SK-N-SH (cell line): ENCODE measurements around the gene C16orf74. TPM values are rescaled to one million over a fixed set of nuclear protein-coding genes. Genes with fewer than 3 reads are reported as not detected.

Source experiments
- CTCF ChIA-PET: fragments of 300-600, 350-600 bp; formaldehyde crosslinking; extraction: SDS; loops from one replicate; lab custom pipeline; 2021; lab: Yijun Ruan, JAX
- POLR2A ChIA-PET: fragments of 350-600 bp; sonication (Branson Sonifier 250); formaldehyde crosslinking; extraction: SDS; loops from one replicate; lab custom pipeline; 2020; ENCODE audit warnings: antibody characterized with exemption, inconsistent platforms; lab: Yijun Ruan, JAX
- DNase-seq: peaks from one replicate; pipeline ENCODE4 v3.0.0; 2012
- H2AFZ ChIP-seq: fragments of 200-600 bp; sonication (generic); 2 replicates; pipeline ENCODE4 v1.8.1; 2016; ENCODE audit warnings: antibody characterized with exemption, mild to moderate bottlenecking, low read depth
- H3F3A ChIP-seq: fragments of 200-600 bp; sonication (generic); replicated peaks from 2 replicates; pipeline ENCODE3; 2016; ENCODE audit warnings: antibody characterized with exemption, mild to moderate bottlenecking; ENCODE audit not compliant: insufficient read depth
- H3K27ac ChIP-seq, 2 experiments: fragments of 200-500 bp in 1 of 2; fragments of 200-600 bp in 1 of 2; sonication (Bioruptor generic) in 1 of 2; sonication (generic), shearing (Covaris generic) in 1 of 2; 2 replicates each; pipeline versions ENCODE4 v1.5.1 to v1.6.1; 2014 to 2016; ENCODE audit warnings: low read depth in 2 of 2, inconsistent platforms in 1 of 2, low read length in 1 of 2, mild to moderate bottlenecking in 1 of 2, mixed read lengths in 1 of 2
- H3K27me3 ChIP-seq: fragments of 200-600 bp; sonication (generic), shearing (Covaris generic); 2 replicates; pipeline ENCODE4 v1.6.1; 2016; ENCODE audit warnings: mixed run types; ENCODE audit not compliant: insufficient read depth
- H3K36me3 ChIP-seq, 2 experiments: fragments of 200-500 bp in 1 of 2; fragments of 200-600 bp in 1 of 2; sonication (Bioruptor generic) in 1 of 2; sonication (generic) in 1 of 2; replicated peaks in 1 of 2; 2 replicates each; pipeline versions ENCODE3 to v1.5.1; 2014 to 2016; ENCODE audit warnings: low read length in 1 of 2, mild to moderate bottlenecking in 1 of 2; ENCODE audit not compliant: insufficient read depth in 2 of 2, control insufficient read depth in 1 of 2
- H3K4me1 ChIP-seq, 2 experiments: fragments of 200-500 bp in 1 of 2; fragments of 200-600 bp in 1 of 2; sonication (Bioruptor generic) in 1 of 2; sonication (generic), shearing (Covaris generic) in 1 of 2; 2 replicates each; pipeline versions ENCODE4 v1.5.1 to v1.6.1; 2014 to 2016; ENCODE audit warnings: low read depth in 1 of 2, low read length in 1 of 2, mixed run types in 1 of 2; ENCODE audit not compliant: insufficient read depth in 2 of 2, control insufficient read depth in 1 of 2
- H3K4me2 ChIP-seq: fragments of 200-600 bp; sonication (generic), shearing (Covaris generic); 2 replicates; pipeline ENCODE4 v1.6.1; 2017; ENCODE audit warnings: mixed run types
- H3K4me3 ChIP-seq, 2 experiments: fragments of 200-500 bp in 1 of 2; fragments of 200-600 bp in 1 of 2; sonication (Bioruptor generic) in 1 of 2; sonication (generic), shearing (Covaris generic) in 1 of 2; 2 replicates each; pipeline versions ENCODE4 v1.5.1 to v1.8.1; 2014 to 2016; ENCODE audit warnings: low read depth in 2 of 2, inconsistent platforms in 1 of 2, low read length in 1 of 2, mild to moderate bottlenecking in 1 of 2, mixed read lengths in 1 of 2, moderate library complexity in 1 of 2
- H3K79me2 ChIP-seq: fragments of 200-600 bp; sonication (generic); 2 replicates; pipeline ENCODE4 v1.8.1; 2017; ENCODE audit warnings: mild to moderate bottlenecking; ENCODE audit not compliant: insufficient read depth
- H3K9ac ChIP-seq: fragments of 200-600 bp; sonication (generic); 2 replicates; pipeline ENCODE4 v1.6.1; 2017; ENCODE audit warnings: mixed run types
- H3K9me2 ChIP-seq: fragments of 200-600 bp; sonication (generic); 2 replicates; pipeline ENCODE4 v1.6.1; 2017; ENCODE audit warnings: mixed run types
- H3K9me3 ChIP-seq: fragments of 200-600 bp; sonication (generic); 2 replicates; pipeline ENCODE4 v1.6.1; 2017; ENCODE audit warnings: mixed run types, mild to moderate bottlenecking, moderate library complexity
- H4K20me1 ChIP-seq: fragments of 200-600 bp; sonication (generic); 2 replicates; pipeline ENCODE4 v1.6.1; 2017; ENCODE audit warnings: mild to moderate bottlenecking, mixed run types; ENCODE audit not compliant: insufficient read depth
- CHD2 ChIP-seq: fragments of 150-350 bp; IDR thresholded peaks from 2 replicates; pipeline ENCODE4 v1.6.1; 2018; ENCODE audit warnings: low read length; ENCODE audit not compliant: partially characterized antibody
- EP300 ChIP-seq, 2 experiments: IDR thresholded peaks; 2 replicates each; pipeline versions ENCODE4 v1.4.0 to v1.6.1; 2012; ENCODE audit warnings: borderline replicate concordance in 1 of 2, low read depth in 1 of 2, low read length in 1 of 2
- FOSL2 ChIP-seq: IDR thresholded peaks from 2 replicates; pipeline ENCODE4 v1.4.0; 2012; ENCODE audit warnings: low read depth, mild to moderate bottlenecking, moderate library complexity, borderline replicate concordance
- FOXJ3 ChIP-seq: sonication (generic); formaldehyde crosslinking; IDR thresholded peaks from 2 replicates; pipeline ENCODE4 v1.5.1; 2020; ENCODE audit warnings: mild to moderate bottlenecking, missing genetic modification reagents
- FOXM1 ChIP-seq: IDR thresholded peaks from 2 replicates; pipeline ENCODE4 v1.4.0; 2012; ENCODE audit warnings: low read depth, mild to moderate bottlenecking
- GABPA ChIP-seq: IDR thresholded peaks from 2 replicates; pipeline ENCODE4 v1.4.0; 2012; ENCODE audit warnings: low read depth, mild to moderate bottlenecking
- GATA2 ChIP-seq: sonication (generic); formaldehyde crosslinking; IDR thresholded peaks from 2 replicates; pipeline ENCODE4 v1.5.0; 2020; ENCODE audit warnings: mild to moderate bottlenecking, missing genetic modification reagents
- JUND ChIP-seq: IDR thresholded peaks from 2 replicates; pipeline ENCODE4 v1.4.0; 2012
- MAX ChIP-seq: IDR thresholded peaks from 2 replicates; pipeline ENCODE4 v1.4.0; 2012; ENCODE audit warnings: low read depth
- MXI1 ChIP-seq: IDR thresholded peaks from 2 replicates; pipeline ENCODE4 v1.6.1; 2012; ENCODE audit warnings: mild to moderate bottlenecking, low read depth, low read length, improper control_type of control experiment
- PBX3 ChIP-seq: IDR thresholded peaks from 2 replicates; pipeline ENCODE4; 2012
- POLR2AphosphoS5 ChIP-seq: IDR thresholded peaks from 2 replicates; pipeline ENCODE4 v1.6.1; 2012; ENCODE audit warnings: low read depth, low read length
- RAD21 ChIP-seq: IDR thresholded peaks from 2 replicates; pipeline ENCODE4 v1.6.1; 2012; ENCODE audit warnings: mild to moderate bottlenecking, low read length
- RCOR1 ChIP-seq: fragments of 150-350 bp; IDR thresholded peaks from 2 replicates; pipeline ENCODE4 v1.6.1; 2017; ENCODE audit warnings: antibody characterized with exemption, low read length
- RFX5 ChIP-seq: IDR thresholded peaks from 2 replicates; pipeline ENCODE4 v1.6.1; 2012; ENCODE audit warnings: mild to moderate bottlenecking, improper control_type of control experiment, low read length
- RXRA ChIP-seq: IDR thresholded peaks from 2 replicates; pipeline ENCODE4 v1.4.0; 2012; ENCODE audit warnings: low read depth, mild to moderate bottlenecking, borderline replicate concordance
- SMC3 ChIP-seq: IDR thresholded peaks from 2 replicates; pipeline ENCODE4 v1.6.1; 2012; ENCODE audit warnings: low read depth, low read length, improper control_type of control experiment
- TAF1 ChIP-seq: IDR thresholded peaks from 2 replicates; pipeline ENCODE4 v1.6.1; 2012; ENCODE audit warnings: low read depth, mild to moderate bottlenecking, low read length, moderate library complexity, borderline replicate concordance
- TCF12 ChIP-seq: IDR thresholded peaks from 2 replicates; pipeline ENCODE4 v1.4.0; 2012
- WGBS: methylation state at CpG from one replicate; pipeline ENCODE4 v1.1.6; 2017; ENCODE audit warnings: low lambda C conversion rate; 5-methylcytosine and 5-hydroxymethylcytosine counted together
- polyA plus RNA-seq, 3 experiments: library from polyadenylated mRNA; depleted of rRNA; stranded (reverse); fragments of >200 nt; gene quantifications; 2 replicates each; pipeline ENCODE4 v1.2.3, GENCODE V29; 2012

The C16orf74 gene
- polyA plus RNA-seq, 1 of the 3 experiments (the other 2 are of a cell fraction), result 27.2 TPM

- Histone ChIP-seq H3F3A (peaks cover 12% of the 10 kb centered on the region), H3K9me3 (no peaks in the 10 kb centered on the region), H2AFZ (no peak overlapping the region), H3K4me1 (no peaks in the 10 kb centered on the region; a peak in 1 of 4 replicates), H3K4me3 (no peak overlapping the region), H3K9ac (no peak overlapping the region), H3K79me2 (no peaks in the 10 kb centered on the region), H3K9me2 (no peaks in the 10 kb centered on the region), H3K36me3 (no peaks in the 10 kb centered on the region), H3K4me2 (no peak overlapping the region), H3K27me3 (peaks cover 6% of the 10 kb centered on the region; the same call in 1 of the 2 replicates), H3K27ac (no peak overlapping the region), H4K20me1 (no peaks in the 10 kb centered on the region)
- POLR2A ChIA-PET, result interaction anchor here (0.6 kb wide), 1 partner anchor 779 kb away, joined by 3 read pairs; no protein-coding TSS in a partner anchor
- WGBS, result 68% methylated on average over 6 of the region's 6 CpGs
- DNase-seq, result no peak
- TF ChIP-seq CHD2 (no peak), JUND (no peak), PBX3 (no peak), FOXM1 (no peak), TCF12 (no peak), FOXJ3 (CRISPR knock-in tag) (no peak), FOSL2 (no peak), RCOR1 (no peak), RXRA (no peak), RAD21 (no peak), MAX (no peak), MXI1 (no peak), EP300 (IDR thresholded peaks at IDR 0.05; ENCODE audit: borderline replicate concordance in 1 of 2, low read depth in 1 of 2, low read length in 1 of 2) (no peak), GATA2 (CRISPR knock-in tag) (no peak), TAF1 (no peak), RFX5 (no peak), GABPA (no peak), SMC3 (no peak), POLR2AphosphoS5 (no peak)
- CTCF ChIA-PET, result interaction anchor here (1.0 to 1.7 kb wide), 3 partner anchors 11 to 24 kb away, joined by 3 to 5 read pairs (median 4); no protein-coding TSS in a partner anchor
Measured at GRCh38 chr16:85761861-85762260, 11.0 kb upstream of the C16orf74 start.
